HG02943 (cell line): ENCODE measurements around the gene MED15.
"Not testable (repeated sequence)": the region's sequence is repeated elsewhere in the genome, so short reads cannot be mapped to it uniquely, and the experiment has no call there.

ENCODE experiments used
- ATAC-seq: cut with Tn5 transposase; IDR thresholded peaks from one replicate; pipeline ENCODE4 v1.9.1; 2021; ENCODE audit warnings: mild to moderate bottlenecking, low read depth, moderate library complexity; ENCODE audit not compliant: unreplicated experiment

Gene MED15

DNA sequence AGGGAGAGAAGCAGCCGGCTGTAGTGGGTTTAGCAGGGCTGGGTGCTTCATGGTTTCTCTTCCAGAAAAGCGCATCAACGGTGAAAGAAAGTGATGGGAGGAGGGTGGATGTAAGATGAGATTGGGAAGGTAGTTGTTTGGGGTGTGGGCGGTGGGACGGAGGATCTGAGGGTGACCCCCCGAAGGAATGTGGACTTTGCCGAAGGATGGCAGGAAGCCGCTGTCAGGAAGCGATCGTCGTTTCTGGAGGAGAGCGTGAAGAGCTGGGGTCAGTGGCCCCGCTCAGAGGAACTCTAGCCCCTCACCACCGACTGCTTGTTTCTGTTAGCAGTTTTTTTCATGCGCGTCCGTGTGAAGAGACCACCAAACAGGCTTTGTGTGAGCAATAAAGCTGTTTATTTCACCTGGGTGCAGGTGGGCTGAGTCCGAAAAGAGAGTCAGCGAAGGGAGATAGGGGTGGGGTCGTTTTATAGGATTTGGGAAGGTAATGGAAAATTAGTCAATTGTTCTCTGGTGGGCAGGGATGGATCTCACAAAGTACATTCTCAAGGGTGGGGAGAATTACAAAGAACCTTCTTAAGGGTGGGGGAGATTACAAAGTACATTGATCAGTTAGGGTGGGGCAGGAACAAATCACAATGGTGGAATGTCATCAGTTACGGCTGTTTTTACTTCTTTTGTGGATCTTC, 801 bp downstream of the MED15 start:
- ATAC-seq, result not testable (repeated sequence)

DNA sequence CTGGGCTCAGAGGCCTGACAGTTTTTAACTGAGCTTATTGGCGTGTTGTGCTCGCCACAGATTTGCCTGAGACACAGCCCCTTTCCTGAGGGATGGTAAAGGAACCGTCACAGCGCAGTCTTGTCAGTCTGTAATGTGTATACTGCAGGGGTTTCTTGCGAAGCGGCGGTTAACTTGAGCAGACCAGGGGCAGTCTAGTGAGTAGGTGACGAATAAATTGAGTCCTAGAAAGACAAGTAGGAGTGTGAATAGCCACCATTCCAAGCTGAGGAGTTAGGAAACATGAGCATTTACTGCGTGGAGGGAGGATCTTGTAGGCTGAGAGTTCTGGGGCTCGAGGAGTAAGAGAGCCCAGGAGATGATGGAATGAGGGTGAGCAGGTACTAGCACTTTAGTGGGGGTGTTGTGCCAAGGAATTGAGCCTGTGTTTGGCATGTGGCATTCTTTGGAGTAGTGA, 1.4 kb downstream of the MED15 start:
- ATAC-seq, result no peak

DNA sequence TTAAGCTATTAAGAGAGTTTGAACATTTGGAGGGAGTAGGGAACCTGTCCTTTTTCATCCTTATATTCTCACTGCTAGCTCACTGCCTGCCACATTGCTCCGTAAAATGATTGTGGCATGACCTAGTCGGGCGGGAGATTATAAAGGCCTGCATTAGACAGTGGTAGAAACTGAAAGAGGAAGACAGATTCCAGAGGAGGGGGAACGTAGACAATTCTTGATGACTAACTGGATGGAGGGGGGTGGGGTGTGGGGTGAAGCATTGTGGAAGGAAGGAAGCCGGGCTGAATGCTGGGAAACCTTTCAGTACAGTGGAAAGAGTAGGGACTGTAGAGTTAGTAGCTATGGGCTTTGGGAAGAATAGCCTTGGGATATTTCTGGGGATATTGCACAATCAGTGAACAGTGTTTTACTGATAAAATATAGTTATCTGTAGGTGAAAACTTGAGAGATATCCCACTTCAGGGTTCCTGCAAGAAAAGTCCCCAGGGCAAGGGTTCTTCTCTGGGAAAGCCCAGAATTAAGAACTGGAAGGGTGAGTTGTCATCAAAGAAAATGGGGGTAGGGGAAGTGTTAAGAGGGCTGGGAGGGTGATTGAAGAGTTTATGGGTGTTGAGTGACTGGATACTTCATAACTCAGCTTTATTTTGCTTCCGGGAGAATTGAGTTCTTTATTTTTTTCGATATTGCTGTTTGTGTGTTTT, 2.1 kb downstream of the MED15 start:
- ATAC-seq, result no peak

DNA sequence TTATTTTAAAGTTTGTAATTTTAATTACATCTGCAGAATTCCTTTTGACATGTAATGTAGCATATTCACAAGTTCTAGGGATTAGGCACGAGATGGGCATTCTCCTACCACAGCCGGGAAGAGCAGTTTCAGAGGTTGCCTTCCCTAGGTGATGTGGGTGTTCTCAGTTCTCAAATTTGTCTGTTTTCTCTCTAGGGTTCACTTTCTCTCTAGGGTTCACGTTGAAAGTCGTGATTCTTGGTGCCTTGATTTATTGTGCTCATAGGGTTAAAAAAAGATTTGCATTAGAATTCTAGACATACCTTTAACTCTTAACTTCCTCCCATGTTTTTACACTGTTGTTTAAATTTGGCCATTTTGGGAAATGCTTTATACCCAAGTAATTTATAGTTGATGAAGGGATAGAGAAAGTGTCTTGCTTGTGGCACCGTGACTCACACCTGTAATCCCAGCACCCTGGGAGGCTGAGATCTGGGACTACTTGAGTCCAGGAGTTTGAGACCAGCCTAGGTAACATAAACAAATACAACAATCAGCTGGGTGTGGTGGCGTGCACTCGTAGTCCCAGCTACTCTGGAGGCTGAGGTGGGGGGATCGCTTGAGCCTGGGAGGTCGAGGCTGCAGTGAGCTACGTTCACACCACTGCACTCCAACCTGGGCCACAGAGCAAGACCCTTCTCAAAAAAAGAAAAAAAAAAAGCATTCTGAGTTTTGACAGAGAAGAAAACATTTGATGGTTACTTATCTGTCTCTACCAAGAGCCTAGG, 3.6 kb downstream of the MED15 start:
- no peak for ATAC-seq

DNA sequence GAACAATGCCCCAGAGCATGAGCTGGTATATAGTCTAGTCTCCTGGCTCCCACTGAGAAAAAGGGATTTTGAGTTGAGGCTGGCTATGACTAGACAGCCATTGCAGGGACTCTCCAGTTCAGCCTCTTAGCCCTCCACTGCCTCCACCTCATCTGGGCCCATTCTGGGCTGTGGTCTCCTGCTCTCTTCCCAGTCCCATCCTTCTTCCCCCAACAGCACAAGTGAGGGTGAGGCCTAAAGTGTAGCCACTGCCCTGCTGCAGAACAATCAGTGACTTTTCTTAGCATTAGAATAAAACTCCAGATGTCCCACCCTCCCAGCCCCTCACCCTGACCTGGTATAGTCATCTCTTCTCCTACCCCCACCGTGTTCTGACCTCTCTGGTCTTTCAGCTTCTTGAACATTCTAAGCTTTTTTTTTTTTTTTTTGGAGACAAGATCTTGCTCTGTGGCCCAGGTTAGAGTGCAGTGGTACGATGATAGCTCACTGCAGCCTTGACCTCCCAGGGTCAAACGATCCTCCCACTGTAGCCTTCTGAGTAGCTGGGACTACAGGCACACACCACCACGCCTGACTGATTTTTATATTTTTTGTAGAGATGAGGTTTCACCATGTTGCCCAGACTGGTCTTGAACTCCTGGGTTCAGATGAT, 4.3 kb downstream of the MED15 start:
- ATAC-seq, result no peak

DNA sequence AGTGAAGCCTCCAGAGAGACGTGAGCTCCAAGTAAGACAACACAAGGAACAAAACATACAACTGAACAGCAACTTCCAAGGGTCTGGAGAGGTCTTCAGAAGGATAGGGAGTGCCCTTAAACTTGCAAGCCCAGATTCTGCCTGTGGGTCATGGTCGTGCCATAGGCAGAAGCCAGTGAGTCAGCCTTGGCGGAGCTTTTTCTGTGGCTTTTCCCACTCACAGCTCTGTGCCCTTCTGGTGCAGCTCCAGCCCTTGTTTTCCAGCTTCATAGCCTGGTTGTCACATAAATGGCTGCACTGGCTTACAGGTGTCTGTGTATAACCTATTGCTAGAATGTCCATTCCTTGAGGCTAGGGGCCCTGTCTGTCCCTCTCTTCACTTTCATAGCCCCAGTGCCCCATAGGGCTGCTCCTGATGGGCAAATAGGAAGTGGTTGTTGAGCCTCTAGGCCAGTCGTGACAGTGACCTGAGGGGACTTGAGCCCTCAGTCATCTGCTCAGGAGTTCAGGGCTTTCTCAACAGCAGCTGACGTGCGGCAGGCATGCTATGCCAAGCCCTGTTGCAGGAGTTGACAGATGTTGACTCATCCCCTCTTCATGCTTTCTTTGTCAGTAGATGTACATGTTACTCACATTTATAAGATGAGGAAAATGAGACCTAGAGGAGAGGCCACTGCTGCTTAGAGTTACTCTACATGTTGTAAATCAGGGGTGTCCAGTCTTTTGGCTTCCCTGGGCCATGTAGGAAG, 7.4 kb downstream of the MED15 start:
- ATAC-seq, result no peak

DNA sequence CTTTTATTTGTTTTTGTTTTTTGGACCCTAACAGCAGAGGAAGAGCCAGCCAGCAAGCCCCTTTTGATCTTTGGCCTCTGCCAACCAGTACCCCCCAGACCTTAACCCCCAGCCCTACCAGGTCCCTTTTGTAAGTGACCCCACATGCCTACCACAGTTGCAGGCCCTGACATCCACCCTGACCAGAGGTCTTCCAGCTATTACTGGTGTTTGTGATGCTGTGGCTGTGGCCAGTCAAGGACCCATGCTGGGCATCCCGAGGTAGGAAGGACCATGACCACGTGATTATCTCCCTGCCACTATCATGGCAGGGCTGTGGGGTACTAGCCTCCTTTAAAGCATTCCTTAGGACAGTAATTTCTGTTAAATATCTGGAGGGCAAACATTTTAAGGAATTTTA, 9.0 kb downstream of the MED15 start:
- ATAC-seq, result no peak

DNA sequence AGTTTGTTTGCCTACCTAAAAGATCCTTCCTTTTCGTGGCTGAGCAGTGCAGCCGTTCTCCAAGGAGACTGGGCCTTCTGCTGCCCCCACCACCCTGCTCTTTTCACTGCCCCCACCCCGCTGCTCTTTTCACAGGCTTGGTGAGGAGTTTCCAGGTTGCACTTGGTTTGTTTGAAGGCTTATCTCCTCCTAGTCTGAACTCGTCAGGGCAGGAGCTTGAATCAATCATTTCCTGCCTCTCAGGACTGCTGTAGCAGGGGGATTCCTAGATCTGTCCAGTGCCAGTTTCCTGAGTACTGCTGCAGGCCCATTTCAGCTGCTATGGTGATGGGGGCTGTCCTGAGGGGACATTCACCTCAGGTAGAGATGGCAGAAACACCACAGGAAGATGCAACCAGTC, 10.0 kb downstream of the MED15 start:
- ATAC-seq, result no peak

DNA sequence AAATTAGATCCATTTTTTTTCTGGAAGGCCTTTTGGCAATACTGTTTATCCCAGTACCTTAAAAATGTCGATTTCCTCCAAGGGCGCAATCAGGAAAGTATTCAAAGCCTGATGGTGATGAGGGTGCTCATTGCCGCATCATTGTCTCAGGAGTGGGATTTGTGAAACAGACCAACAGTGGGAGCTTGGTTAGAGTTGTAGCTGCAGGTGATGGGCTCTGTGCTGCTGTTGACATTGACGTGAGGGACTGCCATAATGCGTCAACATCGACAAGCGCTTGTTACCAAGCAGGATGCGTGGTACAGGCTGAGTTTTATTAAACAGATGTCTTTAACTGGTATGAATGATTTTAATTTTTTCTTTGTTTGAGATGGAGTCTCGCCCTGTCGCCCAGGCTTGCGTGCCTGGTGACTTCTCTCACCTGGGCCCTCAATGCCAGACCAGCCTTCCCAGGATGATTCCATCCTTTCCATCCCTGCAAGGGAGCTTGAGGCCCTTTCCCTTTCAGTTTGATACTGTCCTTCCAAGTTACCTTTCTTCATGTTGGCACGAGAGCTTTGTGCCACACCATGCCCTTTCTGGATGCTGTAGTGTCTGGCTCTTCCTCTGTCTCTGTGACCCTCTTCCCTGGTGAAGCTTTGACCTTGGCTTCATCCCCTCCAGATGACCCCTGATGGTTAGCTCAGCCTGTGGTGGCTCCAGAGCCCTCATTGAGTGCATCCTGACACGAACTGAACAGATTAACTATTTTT, 10.6 kb downstream of the MED15 start:
- ATAC-seq, result no peak

DNA sequence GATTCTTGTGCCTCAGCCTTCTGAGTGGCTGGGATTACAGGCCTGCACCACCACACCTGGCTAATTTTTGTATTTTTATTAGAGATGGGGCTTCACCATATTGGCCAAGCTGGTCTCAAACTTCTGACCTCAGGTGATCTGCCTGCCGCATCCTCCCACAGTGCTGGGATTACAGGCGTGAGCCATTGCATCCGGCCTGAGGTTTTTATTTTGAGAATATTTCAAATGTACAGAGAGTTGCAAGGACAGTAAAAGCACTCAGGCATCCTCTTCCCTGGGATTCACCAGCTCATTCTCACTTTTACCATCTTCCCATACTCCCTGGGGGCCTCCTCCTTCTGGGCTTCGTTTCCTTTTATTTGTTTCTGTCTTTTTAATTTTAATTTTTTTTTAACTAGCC, 12.1 kb downstream of the MED15 start:
- no peak for ATAC-seq

DNA sequence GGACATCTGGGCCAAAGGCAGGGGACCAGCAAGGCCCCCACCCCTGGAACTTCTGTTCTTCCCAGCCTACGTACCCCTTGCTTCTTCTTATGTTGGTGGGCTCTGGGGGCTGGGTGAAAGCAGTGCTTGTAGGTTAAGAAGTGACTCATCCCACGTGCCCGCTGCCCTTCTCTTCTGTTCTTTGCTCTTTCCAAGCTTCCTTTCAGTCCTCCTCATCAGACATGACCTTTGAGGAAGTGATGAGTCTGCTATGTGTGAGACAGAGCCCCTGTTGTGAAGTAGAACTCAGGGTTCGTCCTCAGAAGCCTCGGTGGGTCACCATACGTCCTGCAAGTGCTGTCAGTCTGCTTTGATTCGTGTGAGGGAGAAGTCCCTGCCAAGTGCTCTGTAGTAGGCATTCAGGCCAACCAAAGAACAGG, 12.7 kb downstream of the MED15 start:
- ATAC-seq, result no peak

DNA sequence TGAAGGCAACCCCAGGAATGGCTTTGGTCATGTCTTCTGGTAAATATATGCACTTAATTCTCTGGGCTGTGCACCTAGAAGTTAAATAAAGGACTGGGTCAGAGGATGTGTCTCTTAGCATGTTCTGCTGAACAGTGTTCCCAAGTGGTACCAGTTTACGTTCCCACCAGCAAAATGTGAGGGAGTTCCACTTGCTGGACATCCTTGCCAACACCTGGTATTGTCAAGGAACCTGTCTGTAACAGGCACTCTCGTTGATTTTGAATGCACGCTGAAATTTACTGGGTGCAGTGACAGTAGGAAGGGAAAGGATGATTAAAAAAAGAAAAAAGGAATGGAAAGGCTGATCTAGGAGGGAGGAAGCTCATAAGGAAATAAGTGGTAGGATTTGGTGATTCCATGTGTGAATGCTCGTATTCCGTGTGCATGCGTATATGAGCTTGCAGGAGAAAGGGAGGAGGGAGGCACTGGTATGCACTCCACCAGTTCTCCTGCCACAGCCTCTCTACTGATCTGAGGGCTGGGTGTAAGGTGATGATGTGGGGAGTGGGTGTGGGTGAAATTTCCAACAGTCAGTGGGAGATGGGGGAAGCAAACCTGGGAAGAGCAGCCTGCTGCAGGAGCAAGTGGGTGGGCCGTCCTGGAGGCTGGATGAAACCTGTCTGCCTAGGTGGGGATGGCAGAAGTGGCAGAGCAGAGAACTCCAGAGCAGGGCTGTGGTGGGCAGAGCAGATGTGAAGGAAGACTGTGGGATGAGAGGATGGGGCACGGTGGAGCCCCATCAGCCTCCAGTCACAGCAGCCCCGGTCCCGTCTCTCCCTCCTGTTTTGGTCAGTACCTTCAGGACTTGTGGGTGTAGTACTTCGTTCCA, 15.0 kb downstream of the MED15 start:
- no peak for ATAC-seq

DNA sequence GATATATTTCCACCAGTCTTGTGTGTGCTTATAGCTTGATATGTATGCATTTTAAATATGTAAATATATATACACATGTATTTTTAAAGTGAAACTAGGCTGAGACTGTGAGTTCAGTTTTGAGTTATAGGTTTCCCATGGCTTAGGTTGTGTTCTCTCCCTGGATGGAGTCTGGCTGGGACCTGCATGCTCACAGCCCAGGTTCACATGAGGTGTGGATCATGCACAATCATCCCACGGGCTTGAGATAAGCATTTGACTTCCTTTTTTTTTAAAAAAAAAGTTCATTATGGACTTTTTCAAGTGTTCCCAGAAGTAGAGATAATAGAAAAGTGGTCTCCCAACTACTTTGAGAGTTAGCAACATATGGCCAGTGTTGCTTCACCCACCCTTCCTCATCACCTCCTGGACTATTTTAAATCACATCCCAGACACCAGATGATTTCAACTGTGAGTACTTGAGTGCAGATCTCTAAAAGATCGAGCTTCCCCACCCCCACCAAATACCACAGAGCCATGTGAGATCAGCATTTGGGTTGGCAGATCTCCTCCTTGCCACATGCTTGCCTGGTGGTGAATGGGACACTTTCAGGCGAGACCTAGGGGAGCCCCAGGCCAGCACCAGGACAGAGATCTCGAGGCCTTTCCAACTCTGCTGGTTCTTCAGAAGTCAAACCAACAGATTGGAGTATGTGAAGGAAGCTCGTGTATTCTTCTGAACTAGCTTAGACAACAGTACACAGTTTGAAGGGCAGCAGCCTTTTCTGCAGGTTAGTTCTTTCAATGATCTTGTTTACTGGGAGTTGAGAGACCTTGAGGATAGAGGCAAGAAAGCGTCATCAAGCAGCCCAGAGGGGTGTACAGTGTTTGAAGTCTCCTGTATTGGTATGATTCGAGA, 15.9 kb downstream of the MED15 start:
- ATAC-seq, result no peak

DNA sequence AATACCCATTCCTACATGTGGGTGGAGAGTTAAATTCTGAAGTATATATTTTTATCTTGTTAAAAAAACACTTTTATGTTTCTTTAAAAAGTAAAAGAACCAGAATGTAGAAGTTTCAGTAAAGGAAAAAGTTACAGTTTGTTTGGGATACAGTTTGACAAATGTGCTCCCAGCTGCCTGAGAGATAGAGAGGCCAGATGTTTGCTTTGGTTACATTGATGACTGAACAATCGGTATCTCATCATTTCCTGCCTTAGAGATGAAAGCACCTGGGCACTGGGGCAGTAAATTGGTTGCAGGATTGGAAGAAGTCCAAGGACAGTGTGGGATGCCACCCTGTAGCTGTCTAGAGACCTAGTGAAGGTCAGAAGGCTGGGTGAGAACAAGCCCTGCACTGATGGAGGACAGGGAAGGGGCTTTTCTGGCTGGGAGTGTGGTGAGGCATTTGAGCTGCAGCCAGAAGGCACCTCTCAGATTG, 16.6 kb downstream of the MED15 start:
- no peak for ATAC-seq

DNA sequence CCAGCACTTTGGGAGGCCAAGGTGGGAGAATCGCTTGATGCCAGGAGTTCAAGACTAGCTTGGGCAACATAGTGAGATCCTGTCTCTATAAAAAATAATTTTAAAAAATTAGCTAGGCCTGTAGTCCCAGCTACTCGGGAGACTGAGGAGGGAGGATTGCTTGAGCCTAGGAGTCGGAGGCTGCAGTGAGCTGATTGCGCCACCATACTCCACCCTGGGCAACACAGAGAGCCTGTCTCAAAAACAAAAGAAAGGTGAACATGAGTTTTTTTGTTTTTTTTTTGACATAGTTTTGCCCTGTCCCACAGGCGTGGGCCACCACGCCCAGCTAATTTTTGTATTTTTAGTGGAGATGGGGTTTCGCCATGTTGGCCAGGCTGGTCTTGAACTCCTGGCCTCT, 17.6 kb downstream of the MED15 start:
- no peak for ATAC-seq

DNA sequence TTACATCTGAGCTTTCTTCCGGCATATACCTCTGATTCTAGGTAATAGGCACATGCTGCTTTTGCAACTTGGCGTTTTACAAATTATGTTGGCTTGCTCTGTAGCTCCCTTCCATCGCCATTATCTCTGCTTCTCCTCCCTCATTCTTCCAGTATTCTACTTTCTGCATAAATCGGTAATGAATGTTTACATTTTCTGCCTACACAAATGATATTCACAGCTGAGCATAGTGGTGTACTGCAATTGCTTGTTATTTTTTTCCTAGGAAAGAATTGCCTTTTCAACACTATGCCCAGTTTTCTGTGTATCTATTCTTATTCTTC, 18.9 kb downstream of the MED15 start:
- ATAC-seq, result no peak

DNA sequence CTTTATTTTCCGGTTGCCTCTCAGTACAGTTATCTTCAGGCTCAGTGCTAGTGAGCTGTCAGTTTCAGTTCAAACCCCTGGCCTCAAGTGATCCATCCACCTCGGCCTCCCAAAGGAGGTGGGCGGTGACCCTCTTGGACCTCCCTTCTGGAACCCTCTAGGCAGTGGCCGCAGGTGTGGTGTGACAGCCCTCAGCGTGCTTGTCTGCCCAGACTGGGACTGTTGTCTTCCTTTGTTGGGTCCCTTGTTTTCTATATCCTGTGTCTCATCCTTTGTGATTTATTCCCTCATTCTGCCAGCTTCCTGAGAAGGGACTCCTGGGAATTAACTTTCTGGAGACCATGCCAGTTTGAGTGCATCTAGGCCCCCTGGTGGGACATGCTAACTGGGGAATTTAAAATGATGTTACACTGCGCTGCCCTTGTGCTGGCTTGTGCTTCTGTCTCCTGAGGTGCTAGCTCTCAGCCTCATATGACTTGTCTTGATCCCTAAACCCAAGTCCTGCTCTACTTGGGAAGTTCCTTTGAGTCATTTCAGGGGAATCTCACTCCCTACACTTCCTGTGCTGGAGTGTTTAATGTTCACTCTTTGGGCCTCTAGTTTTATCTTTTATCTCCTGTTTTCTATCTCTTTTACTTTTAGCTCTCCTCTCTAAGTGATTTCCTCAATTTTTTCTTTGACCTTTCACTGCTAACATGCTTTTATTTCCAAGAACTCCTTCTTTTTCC, 19.4 kb downstream of the MED15 start:
- no peak for ATAC-seq
